ENCODE data around the gene PCLO.

GRCh38 chr7:83149466-83149865, 13.2 kb downstream of the PCLO start:
- TF ChIP-seq ATF6 (CRISPR knock-in tag; IDR thresholded peaks at IDR 0.05) (no peak), CTCF (IDR thresholded peaks at IDR 0.05) (no peak), NFYB (CRISPR knock-in tag; conservative IDR thresholded peaks at IDR 0.05; ENCODE audit: low read depth) (no peak), E2F1 (CRISPR knock-in tag; IDR thresholded peaks at IDR 0.05) (no peak), IRF1 (CRISPR knock-in tag; IDR thresholded peaks at IDR 0.05) (no peak), TEAD1 (CRISPR knock-in tag; IDR thresholded peaks at IDR 0.05) (no peak)

All from WTC11 (cell line).